DOHH2 (cell line): Measurements from ENCODE around the gene MBD3.

Experiments
- H3F3A ChIP-seq: fragments of 200-600 bp; sonication (generic), shearing (Covaris generic); 2 replicates; pipeline ENCODE4 v1.6.0; 2016; ENCODE audit warnings: antibody characterized with exemption, mild to moderate bottlenecking; ENCODE audit not compliant: control insufficient read depth, insufficient read depth
- H3K27ac ChIP-seq: fragments of 200-600 bp; sonication (generic); 2 replicates; pipeline ENCODE4 v1.5.1; 2014; ENCODE audit warnings: low read depth, mild to moderate bottlenecking, low read length, moderate library complexity
- H3K27me3 ChIP-seq: fragments of 200-600 bp; sonication (generic); 2 replicates; pipeline ENCODE4 v1.6.1; 2014; ENCODE audit warnings: mild to moderate bottlenecking, low read length, mixed read lengths; ENCODE audit not compliant: control insufficient read depth
- H3K36me3 ChIP-seq: fragments of 200-600 bp; sonication (generic); 2 replicates; pipeline ENCODE4 v1.6.1; 2014; ENCODE audit warnings: mild to moderate bottlenecking, low read length, moderate library complexity, mixed read lengths; ENCODE audit not compliant: control insufficient read depth
- H3K4me1 ChIP-seq: fragments of 200-600 bp; sonication (generic); 2 replicates; pipeline ENCODE4 v1.6.1; 2014; ENCODE audit warnings: mild to moderate bottlenecking, low read length, mixed read lengths; ENCODE audit not compliant: control insufficient read depth
- H3K4me2 ChIP-seq: fragments of 200-600 bp; sonication (generic); 2 replicates; pipeline ENCODE4 v1.6.0; 2014; ENCODE audit warnings: mild to moderate bottlenecking, low read length, moderate library complexity
- H3K4me3 ChIP-seq: fragments of 200-600 bp; sonication (generic); 2 replicates; pipeline ENCODE4 v1.5.1; 2014; ENCODE audit warnings: mild to moderate bottlenecking, low read length, mixed read lengths
- H3K79me2 ChIP-seq: fragments of 200-600 bp; sonication (generic); 2 replicates; pipeline ENCODE4 v1.6.1; 2014; ENCODE audit warnings: mild to moderate bottlenecking, low read length, mixed read lengths; ENCODE audit not compliant: control insufficient read depth
- H3K9me2 ChIP-seq: fragments of 200-600 bp; sonication (generic); replicated peaks from 2 replicates; pipeline ENCODE4 v1.6.1; 2014; ENCODE audit warnings: mild to moderate bottlenecking, low read length, mixed read lengths; ENCODE audit not compliant: control insufficient read depth
- H3K9me3 ChIP-seq: fragments of 200-600 bp; sonication (generic); 2 replicates; pipeline ENCODE4 v1.6.1; 2014; ENCODE audit warnings: antibody characterized with exemption, low read length, mixed read lengths; ENCODE audit not compliant: control insufficient read depth, insufficient read depth
- H4K20me1 ChIP-seq: fragments of 200-600 bp; sonication (generic); 2 replicates; pipeline ENCODE4 v1.6.0; 2014; ENCODE audit warnings: low read depth, mild to moderate bottlenecking, antibody characterized with exemption, low read length, moderate library complexity; ENCODE audit not compliant: control insufficient read depth, insufficient read depth
- EZH2phosphoT487 ChIP-seq: fragments of 200-600 bp; sonication (generic); IDR thresholded peaks from 2 replicates; pipeline ENCODE4 v1.6.1; 2017; ENCODE audit warnings: borderline replicate concordance, mild to moderate bottlenecking, antibody characterized with exemption, low read length, moderate library complexity, mixed read lengths
- TF ChIP-seq, protein P1 (sequence below): fragments of 200-600 bp; sonication (generic); IDR thresholded peaks from one replicate; pipeline ENCODE4 v1.5.1; 2014; ENCODE audit warnings: antibody characterized with exemption, mild to moderate bottlenecking, low read depth, low read length; ENCODE audit not compliant: poor library complexity, severe bottlenecking

Gene MBD3

DNA sequence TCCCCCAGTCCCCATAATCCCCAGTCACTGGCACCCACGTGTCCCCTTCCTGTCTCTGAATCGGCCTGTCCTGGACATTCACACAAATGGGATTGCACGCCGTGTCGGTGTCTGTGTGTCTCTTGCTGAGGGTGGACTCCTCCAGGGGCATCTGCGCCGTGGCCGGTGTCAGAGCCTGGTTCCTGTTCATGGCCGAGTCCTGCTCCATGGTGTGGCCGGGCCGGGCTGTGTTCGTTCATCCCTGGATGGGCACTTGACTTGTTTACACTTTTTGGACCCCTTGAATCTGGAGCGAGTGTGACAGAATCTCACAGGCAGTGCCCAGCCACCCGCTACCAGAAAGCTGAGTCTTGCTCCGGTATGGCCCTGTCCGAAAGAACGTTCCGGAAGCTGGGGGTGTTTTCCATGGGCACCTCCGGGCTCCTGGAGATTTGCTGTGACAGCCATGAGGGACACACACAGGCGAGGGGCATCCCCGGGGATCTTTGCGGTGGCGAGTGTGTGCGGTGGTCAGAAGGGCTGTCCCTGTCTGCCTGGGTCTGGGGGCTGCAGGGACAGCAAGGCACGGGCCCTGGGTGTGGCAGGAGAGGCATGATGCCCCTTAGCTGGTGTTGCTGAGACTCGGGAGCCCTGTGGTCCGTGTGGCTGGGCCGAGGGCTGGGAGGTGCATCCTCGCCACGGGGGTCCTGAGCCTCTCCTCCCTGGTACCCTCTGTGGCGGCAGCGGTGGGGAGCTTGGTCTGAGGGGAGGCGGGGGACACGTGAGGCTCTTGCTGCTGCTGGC is 18.1 kb downstream of the MBD3 start:
- peaks cover 4% of the 10 kb centered on the region for H3K4me1 ChIP-seq
- peaks cover 9% of the 10 kb centered on the region for H3F3A ChIP-seq
- H3K9me2 ChIP-seq, result no peaks in the 10 kb centered on the region
- no peak overlapping the region for H3K4me3 ChIP-seq
- no peaks in the 10 kb centered on the region for H3K9me3 ChIP-seq
- H4K20me1 ChIP-seq, result no peaks in the 10 kb centered on the region
- H3K36me3 ChIP-seq, result peaks cover 27% of the 10 kb centered on the region
- no peak overlapping the region for H3K27ac ChIP-seq
- no peak overlapping the region for H3K4me2 ChIP-seq
- no peak for TF ChIP-seq EZH2phosphoT487
- TF ChIP-seq, protein P1, sequence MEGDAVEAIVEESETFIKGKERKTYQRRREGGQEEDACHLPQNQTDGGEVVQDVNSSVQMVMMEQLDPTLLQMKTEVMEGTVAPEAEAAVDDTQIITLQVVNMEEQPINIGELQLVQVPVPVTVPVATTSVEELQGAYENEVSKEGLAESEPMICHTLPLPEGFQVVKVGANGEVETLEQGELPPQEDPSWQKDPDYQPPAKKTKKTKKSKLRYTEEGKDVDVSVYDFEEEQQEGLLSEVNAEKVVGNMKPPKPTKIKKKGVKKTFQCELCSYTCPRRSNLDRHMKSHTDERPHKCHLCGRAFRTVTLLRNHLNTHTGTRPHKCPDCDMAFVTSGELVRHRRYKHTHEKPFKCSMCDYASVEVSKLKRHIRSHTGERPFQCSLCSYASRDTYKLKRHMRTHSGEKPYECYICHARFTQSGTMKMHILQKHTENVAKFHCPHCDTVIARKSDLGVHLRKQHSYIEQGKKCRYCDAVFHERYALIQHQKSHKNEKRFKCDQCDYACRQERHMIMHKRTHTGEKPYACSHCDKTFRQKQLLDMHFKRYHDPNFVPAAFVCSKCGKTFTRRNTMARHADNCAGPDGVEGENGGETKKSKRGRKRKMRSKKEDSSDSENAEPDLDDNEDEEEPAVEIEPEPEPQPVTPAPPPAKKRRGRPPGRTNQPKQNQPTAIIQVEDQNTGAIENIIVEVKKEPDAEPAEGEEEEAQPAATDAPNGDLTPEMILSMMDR, result no peak
- peaks cover 2% of the 10 kb centered on the region; the same call in 1 of the 2 replicates for H3K27me3 ChIP-seq
- H3K79me2 ChIP-seq, result no peaks in the 10 kb centered on the region

GRCh38 chr19:1572795-1573194 is 19.9 kb downstream of the MBD3 start:
- Histone ChIP-seq H3K9me2 (no peaks in the 10 kb centered on the region), H3K79me2 (no peaks in the 10 kb centered on the region), H3K9me3 (peaks cover 3% of the 10 kb centered on the region; the same call in 1 of the 2 replicates), H4K20me1 (no peaks in the 10 kb centered on the region), H3K4me2 (no peak overlapping the region), H3K4me1 (peaks cover 16% of the 10 kb centered on the region), H3K27ac (no peak overlapping the region), H3K36me3 (peaks cover 13% of the 10 kb centered on the region; the same call in 1 of the 2 replicates), H3K27me3 (peaks cover 10% of the 10 kb centered on the region; the same call in 1 of the 2 replicates), H3F3A (peaks cover 11% of the 10 kb centered on the region), H3K4me3 (no peak overlapping the region)
- TF ChIP-seq EZH2phosphoT487, result no peak
- TF ChIP-seq, protein P1, result no peak

DNA sequence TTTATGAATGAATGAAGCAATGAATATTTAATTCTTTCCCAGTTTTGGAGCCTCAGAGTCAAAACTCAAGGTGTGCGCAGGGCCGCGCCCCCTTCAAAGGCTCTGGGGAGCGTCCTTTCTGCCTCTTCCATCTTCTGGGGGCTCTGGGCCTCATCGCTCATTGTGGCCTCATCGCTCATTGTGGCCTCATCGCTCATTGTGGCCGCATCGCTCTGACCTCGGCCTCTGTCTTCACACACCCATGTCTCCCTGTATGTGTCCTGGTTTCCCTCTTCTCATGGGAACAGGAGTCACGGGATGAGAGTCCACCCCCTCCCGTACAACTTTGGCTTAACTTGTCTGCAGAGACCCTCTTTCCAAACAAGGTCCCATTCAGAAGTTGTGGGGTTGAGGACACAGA is 21.3 kb downstream of the MBD3 start:
- Histone ChIP-seq H4K20me1 (no peaks in the 10 kb centered on the region), H3K4me3 (no peak overlapping the region), H3K79me2 (no peaks in the 10 kb centered on the region), H3K4me1 (peaks cover 19% of the 10 kb centered on the region), H3K4me2 (no peak overlapping the region), H3K36me3 (no peaks in the 10 kb centered on the region; the same call in 1 of the 2 replicates), H3K9me2 (no peaks in the 10 kb centered on the region), H3K27ac (no peak overlapping the region), H3F3A (peaks cover 11% of the 10 kb centered on the region), H3K9me3 (peaks cover 3% of the 10 kb centered on the region; the same call in 1 of the 2 replicates), H3K27me3 (peaks cover 10% of the 10 kb centered on the region; the same call in 1 of the 2 replicates)
- TF ChIP-seq EZH2phosphoT487, result no peak
- TF ChIP-seq, protein P1, result no peak
